ENCODE results near the gene KRTAP2-1.

DNA sequence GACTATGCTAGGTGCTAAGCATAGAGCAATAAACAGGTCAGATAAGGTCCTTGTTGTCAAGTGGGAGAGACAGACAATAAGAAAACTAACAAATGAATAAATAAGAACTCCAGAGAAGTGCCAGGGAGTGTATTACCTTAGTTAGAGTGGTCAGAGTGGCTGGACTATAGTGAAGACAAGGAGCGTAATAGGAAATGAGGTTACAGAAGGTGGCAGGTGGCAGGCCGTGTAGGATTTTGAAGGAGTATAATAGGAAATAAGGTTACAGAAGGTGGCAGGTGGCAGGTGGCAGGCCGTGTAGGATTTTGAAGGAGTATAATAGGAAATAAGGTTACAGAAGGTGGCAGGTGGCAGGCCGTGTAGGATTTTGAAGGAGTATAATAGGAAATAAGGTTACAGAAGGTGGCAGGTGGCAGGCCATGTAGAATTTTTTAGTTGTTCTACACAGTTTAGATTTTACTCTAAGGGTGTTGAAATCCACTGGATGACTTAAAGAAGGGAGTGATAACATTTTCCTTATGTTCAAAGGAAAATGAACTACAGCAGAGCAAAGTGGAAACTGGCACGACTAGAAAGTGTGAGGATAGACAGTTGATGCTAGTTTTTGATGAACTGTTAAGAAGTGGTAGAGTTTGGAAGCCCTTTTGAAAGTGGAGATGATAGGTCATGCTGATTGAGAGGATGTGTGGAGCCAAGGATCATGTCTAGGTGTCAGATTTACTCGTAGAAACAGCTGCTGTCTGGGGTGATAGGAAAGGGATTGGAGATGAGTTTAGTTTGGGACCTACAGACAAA lies 34.6 kb downstream of the KRTAP2-1 start:
- TF ChIP-seq CTCF (conservative IDR thresholded peaks at IDR 0.05; ENCODE audit: low read depth in 2 of 2) (no peak), POLR2AphosphoS5 (IDR thresholded peaks at IDR 0.05; ENCODE audit: low read depth) (no peak), JUNB (IDR thresholded peaks at IDR 0.05; ENCODE audit: unreplicated experiment) (no peak), EZH2 (IDR thresholded peaks at IDR 0.05; ENCODE audit: low read depth, unreplicated experiment) (no peak), ZNF114 (CRISPR knock-in tag; IDR thresholded peaks at IDR 0.05) (no peak), CREB1 (CRISPR knock-in tag; IDR thresholded peaks at IDR 0.05; ENCODE audit: low read depth) (no peak), STAT1 (IDR thresholded peaks at IDR 0.05; ENCODE audit: unreplicated experiment) (no peak), EZH2phosphoT487 (IDR thresholded peaks at IDR 0.05; ENCODE audit: unreplicated experiment) (no peak)
- TF ChIP-seq, protein P1, sequence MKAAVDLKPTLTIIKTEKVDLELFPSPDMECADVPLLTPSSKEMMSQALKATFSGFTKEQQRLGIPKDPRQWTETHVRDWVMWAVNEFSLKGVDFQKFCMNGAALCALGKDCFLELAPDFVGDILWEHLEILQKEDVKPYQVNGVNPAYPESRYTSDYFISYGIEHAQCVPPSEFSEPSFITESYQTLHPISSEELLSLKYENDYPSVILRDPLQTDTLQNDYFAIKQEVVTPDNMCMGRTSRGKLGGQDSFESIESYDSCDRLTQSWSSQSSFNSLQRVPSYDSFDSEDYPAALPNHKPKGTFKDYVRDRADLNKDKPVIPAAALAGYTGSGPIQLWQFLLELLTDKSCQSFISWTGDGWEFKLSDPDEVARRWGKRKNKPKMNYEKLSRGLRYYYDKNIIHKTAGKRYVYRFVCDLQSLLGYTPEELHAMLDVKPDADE (IDR thresholded peaks at IDR 0.05) = no peak
- TF ChIP-seq, protein P2, sequence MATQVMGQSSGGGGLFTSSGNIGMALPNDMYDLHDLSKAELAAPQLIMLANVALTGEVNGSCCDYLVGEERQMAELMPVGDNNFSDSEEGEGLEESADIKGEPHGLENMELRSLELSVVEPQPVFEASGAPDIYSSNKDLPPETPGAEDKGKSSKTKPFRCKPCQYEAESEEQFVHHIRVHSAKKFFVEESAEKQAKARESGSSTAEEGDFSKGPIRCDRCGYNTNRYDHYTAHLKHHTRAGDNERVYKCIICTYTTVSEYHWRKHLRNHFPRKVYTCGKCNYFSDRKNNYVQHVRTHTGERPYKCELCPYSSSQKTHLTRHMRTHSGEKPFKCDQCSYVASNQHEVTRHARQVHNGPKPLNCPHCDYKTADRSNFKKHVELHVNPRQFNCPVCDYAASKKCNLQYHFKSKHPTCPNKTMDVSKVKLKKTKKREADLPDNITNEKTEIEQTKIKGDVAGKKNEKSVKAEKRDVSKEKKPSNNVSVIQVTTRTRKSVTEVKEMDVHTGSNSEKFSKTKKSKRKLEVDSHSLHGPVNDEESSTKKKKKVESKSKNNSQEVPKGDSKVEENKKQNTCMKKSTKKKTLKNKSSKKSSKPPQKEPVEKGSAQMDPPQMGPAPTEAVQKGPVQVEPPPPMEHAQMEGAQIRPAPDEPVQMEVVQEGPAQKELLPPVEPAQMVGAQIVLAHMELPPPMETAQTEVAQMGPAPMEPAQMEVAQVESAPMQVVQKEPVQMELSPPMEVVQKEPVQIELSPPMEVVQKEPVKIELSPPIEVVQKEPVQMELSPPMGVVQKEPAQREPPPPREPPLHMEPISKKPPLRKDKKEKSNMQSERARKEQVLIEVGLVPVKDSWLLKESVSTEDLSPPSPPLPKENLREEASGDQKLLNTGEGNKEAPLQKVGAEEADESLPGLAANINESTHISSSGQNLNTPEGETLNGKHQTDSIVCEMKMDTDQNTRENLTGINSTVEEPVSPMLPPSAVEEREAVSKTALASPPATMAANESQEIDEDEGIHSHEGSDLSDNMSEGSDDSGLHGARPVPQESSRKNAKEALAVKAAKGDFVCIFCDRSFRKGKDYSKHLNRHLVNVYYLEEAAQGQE (IDR thresholded peaks at IDR 0.05; ENCODE audit: unreplicated experiment) = no peak

Measured in GM23338 (cell line).